NB4 (cell line): ENCODE results near the gene IAH1.

Source experiments
- DNase-seq: peaks from one replicate; pipeline ENCODE4 v3.0.0; 2010; ENCODE audit warnings: low read depth
- H3K4me3 ChIP-seq: one replicate; pipeline ENCODE4 v1.5.1; 2011; ENCODE audit warnings: mild to moderate bottlenecking, low read depth, low read length, moderate library complexity
- MYC ChIP-seq: IDR thresholded peaks from 2 replicates; pipeline ENCODE4 v1.6.1; 2011; ENCODE audit warnings: low read depth, low read length
- POLR2A ChIP-seq: IDR thresholded peaks from 2 replicates; pipeline ENCODE4 v1.6.1; 2011; ENCODE audit warnings: mild to moderate bottlenecking; ENCODE audit not compliant: insufficient read length; ENCODE audit errors: extremely low read depth
- TF ChIP-seq, protein P1 (sequence below): IDR thresholded peaks from 2 replicates; pipeline ENCODE4 v1.6.1; 2011; ENCODE audit warnings: low read depth, low read length
- TF ChIP-seq, protein P2 (sequence below): IDR thresholded peaks from one replicate; pipeline ENCODE4 v1.5.1; 2012; ENCODE audit warnings: low read depth, low read length

Gene IAH1, protein sequence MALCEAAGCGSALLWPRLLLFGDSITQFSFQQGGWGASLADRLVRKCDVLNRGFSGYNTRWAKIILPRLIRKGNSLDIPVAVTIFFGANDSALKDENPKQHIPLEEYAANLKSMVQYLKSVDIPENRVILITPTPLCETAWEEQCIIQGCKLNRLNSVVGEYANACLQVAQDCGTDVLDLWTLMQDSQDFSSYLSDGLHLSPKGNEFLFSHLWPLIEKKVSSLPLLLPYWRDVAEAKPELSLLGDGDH

DNA sequence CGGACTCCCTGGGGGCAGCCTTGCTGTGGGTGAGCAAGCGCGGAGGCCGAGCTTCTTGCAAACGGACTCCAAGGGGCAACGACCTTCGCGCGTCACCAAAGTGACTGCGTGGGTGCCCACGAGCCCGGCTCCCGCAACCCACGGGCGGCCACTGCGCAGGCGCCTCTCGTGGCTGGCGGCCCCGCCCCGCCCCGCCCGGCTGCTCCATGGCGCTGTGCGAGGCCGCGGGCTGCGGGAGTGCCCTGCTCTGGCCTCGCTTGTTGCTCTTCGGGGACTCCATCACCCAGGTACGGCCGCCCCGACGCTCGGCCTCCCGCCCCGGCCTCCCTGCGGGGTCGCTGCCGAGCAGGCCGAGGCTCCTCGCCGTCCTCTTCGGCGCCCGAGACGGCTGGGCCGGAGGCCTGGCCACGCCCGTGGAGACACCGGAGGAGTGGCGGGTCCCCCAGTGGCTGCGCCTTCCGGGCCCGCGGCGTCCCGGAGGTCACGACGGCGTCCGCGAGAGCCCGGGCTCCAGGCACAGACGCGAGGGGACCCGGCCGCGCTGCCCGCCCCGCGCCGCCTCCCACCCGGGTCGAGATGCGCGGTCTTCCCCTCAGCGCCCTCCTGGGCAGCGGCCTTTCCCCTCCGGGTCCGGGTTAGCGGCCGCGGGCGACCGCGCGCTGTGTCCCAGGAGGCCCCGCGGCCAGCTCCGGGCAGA, at the start of gene IAH1:
TSS of gene IAH1 (plus strand) at position 191 of the 697 bp plus-strand sequence. CDS start at position 207, 16 bp downstream.
- no peak for TF ChIP-seq POLR2A
- TF ChIP-seq, protein P1, sequence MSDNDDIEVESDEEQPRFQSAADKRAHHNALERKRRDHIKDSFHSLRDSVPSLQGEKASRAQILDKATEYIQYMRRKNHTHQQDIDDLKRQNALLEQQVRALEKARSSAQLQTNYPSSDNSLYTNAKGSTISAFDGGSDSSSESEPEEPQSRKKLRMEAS, result no peak
- TF ChIP-seq MYC, result no peak
- TF ChIP-seq, protein P2, sequence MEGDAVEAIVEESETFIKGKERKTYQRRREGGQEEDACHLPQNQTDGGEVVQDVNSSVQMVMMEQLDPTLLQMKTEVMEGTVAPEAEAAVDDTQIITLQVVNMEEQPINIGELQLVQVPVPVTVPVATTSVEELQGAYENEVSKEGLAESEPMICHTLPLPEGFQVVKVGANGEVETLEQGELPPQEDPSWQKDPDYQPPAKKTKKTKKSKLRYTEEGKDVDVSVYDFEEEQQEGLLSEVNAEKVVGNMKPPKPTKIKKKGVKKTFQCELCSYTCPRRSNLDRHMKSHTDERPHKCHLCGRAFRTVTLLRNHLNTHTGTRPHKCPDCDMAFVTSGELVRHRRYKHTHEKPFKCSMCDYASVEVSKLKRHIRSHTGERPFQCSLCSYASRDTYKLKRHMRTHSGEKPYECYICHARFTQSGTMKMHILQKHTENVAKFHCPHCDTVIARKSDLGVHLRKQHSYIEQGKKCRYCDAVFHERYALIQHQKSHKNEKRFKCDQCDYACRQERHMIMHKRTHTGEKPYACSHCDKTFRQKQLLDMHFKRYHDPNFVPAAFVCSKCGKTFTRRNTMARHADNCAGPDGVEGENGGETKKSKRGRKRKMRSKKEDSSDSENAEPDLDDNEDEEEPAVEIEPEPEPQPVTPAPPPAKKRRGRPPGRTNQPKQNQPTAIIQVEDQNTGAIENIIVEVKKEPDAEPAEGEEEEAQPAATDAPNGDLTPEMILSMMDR, result no peak
- no peak within 1 kb of the TSS for H3K4me3 ChIP-seq
- DNase-seq, result peak; percentile 31

GRCh38 chr2:9428965-9429577, 45.3 kb upstream of the IAH1 start:
- DNase-seq, result no peak
- H3K4me3 ChIP-seq, result no peak overlapping the region
- TF ChIP-seq, protein P2, result no peak
- TF ChIP-seq POLR2A (no peak), MYC (no peak)
- TF ChIP-seq, protein P1, result no peak

DNA sequence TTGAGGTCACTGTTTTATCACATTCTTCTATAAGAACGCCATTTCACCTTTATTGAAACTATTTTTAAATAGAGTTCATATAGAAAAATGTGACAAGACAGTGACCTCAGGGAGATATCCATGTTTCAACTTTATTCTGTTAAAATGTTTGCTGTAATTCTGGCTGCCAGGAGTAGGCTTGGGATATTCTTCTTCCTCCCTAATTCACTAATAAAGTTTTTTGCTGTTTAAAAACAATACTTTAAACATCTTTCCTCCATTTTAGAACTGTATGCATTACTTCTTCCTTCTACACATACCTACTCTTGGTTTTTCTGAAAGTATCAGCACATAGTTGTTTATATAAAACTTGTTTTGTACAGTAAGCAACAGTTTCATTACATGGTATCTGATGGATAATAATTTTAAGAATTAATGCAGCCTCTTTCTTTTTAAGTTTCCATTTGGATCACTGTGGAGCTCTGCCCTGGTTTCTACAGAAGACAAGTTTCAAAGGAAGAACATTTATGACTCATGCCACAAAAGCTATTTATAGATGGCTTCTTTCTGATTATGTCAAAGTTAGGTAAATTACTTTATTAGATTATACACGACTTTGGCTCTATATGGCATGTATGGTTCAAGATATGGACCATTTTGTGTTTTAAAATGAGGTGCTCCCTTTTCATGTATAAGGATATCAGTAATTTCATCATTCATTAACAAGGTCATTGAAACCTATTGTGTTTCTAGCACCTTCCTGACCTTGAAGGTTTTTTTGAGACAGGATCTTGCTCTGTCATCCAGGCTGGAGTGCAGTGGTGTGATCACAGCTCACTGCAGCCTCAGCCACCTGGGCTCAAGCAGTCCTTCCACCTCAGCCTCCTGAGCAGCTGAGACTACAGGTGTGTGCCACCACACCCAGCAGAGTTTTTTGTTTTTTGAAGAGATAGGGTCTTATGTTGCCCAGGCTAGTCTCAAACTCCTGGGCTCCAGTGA, 43.7 kb upstream of the IAH1 start:
- TF ChIP-seq, protein P1, result no peak
- no peak for TF ChIP-seq POLR2A
- TF ChIP-seq, protein P2, result no peak
- no peak for TF ChIP-seq MYC
- no peak for DNase-seq
- no peak overlapping the region for H3K4me3 ChIP-seq

- no peak for DNase-seq
- TF ChIP-seq, protein P1, result no peak
- TF ChIP-seq, protein P2, result no peak
- TF ChIP-seq POLR2A (no peak), MYC (no peak)
- no peak overlapping the region for H3K4me3 ChIP-seq
Measured at GRCh38 chr2:9434489-9434888, 39.9 kb upstream of the IAH1 start.

GRCh38 chr2:9439536-9439935, 34.8 kb upstream of the IAH1 start:
- no peak overlapping the region for H3K4me3 ChIP-seq
- TF ChIP-seq, protein P1, result no peak
- TF ChIP-seq MYC (no peak), POLR2A (no peak)
- TF ChIP-seq, protein P2, result no peak
- DNase-seq, result no peak
